Subcutaneous abdominal adipose tissue (tissue), 5 donors: ENCODE results near the gene FAM168A.

Source experiments
- H3K27ac ChIP-seq: one replicate; pipeline ENCODE4 v1.7.0; 2013; ENCODE audit warnings: low read depth, mild to moderate bottlenecking, inconsistent platforms, low read length, moderate library complexity
- H3K27me3 ChIP-seq, 5 donors: one replicate each; pipeline ENCODE4 v1.7.0; 2013; ENCODE audit warnings: low read length in 5 of 5, inconsistent platforms in 1 of 5; ENCODE audit not compliant: control insufficient read depth in 5 of 5, insufficient read depth in 4 of 5
- H3K36me3 ChIP-seq, 5 donors: one replicate each; pipeline ENCODE4 v1.7.0; 2013; ENCODE audit warnings: low read length in 5 of 5; ENCODE audit not compliant: control insufficient read depth in 5 of 5, insufficient read depth in 5 of 5
- H3K4me1 ChIP-seq, 5 donors: one replicate each; pipeline ENCODE4 v1.7.0; 2013; ENCODE audit warnings: low read length in 5 of 5, mild to moderate bottlenecking in 3 of 5, moderate library complexity in 1 of 5; ENCODE audit not compliant: control insufficient read depth in 5 of 5, insufficient read depth in 5 of 5
- H3K4me3 ChIP-seq, 5 donors: one replicate each; pipeline ENCODE4 v1.7.0; 2013; ENCODE audit warnings: low read length in 5 of 5, low read depth in 1 of 5
- H3K9ac ChIP-seq, 5 donors: one replicate each; pipeline ENCODE4 v1.7.0; 2013; ENCODE audit warnings: low read length in 5 of 5, mild to moderate bottlenecking in 4 of 5, moderate library complexity in 3 of 5
- H3K9me3 ChIP-seq, 5 donors: one replicate each; pipeline ENCODE4 v1.7.0; 2013; ENCODE audit warnings: low read length in 5 of 5; ENCODE audit not compliant: control insufficient read depth in 5 of 5
- donor health status: healthy.
- donor health status: healthy.
- donor health status: healthy.
- donor health status: healthy.
- donor health status: healthy.

FAM168A gene

GRCh38 chr11:73384125-73384441 lies 213.8 kb downstream of the FAM168A start:
- Histone ChIP-seq H3K36me3 (no peaks in the 10 kb centered on the region), H3K4me1 (peaks cover 4 to 99% (median 58%) of the 10 kb centered on the region in 5 donors), H3K9me3 (no peaks in the 10 kb centered on the region), H3K4me3 (no peak overlapping the region), H3K9ac (no peak overlapping the region), H3K27me3 (no peaks in the 10 kb centered on the region), H3K27ac (no peak overlapping the region)

- peaks cover 4 to 99% (median 60%) of the 10 kb centered on the region in 5 donors for H3K4me1 ChIP-seq
- peak overlapping the region in 1 of 5 donors; percentile 10 for H3K9ac ChIP-seq
- no peaks in the 10 kb centered on the region for H3K9me3 ChIP-seq
Observed at GRCh38 chr11:73383249-73384124, 214.4 kb downstream of the FAM168A start.

GRCh38 chr11:73382747-73383146 lies 215.2 kb downstream of the FAM168A start:
- H3K4me3 ChIP-seq: no peak overlapping the region

More at GRCh38 chr11:73383249-73384124, 214.4 kb downstream of the FAM168A start:
- H3K36me3 ChIP-seq: no peaks in the 10 kb centered on the region
- no peaks in the 10 kb centered on the region for H3K27me3 ChIP-seq
- H3K4me3 ChIP-seq: no peak overlapping the region
- no peak overlapping the region for H3K27ac ChIP-seq

GRCh38 chr11:73382183-73382582 lies 215.7 kb downstream of the FAM168A start:
- Histone ChIP-seq H3K27me3 (no peaks in the 10 kb centered on the region), H3K9me3 (no peaks in the 10 kb centered on the region), H3K36me3 (no peaks in the 10 kb centered on the region), H3K27ac (no peak overlapping the region), H3K4me1 (peaks cover 4 to 98% (median 52%) of the 10 kb centered on the region in 5 donors), H3K4me3 (no peak overlapping the region), H3K9ac (no peak overlapping the region)

More at GRCh38 chr11:73382747-73383146, 215.2 kb downstream of the FAM168A start:
- Histone ChIP-seq H3K9ac (no peak overlapping the region), H3K9me3 (no peaks in the 10 kb centered on the region), H3K36me3 (no peaks in the 10 kb centered on the region), H3K4me1 (peaks cover 4 to 98% (median 55%) of the 10 kb centered on the region in 5 donors), H3K27ac (no peak overlapping the region), H3K27me3 (no peaks in the 10 kb centered on the region)

GRCh38 chr11:73381589-73381988 lies 216.3 kb downstream of the FAM168A start:
- H3K9me3 ChIP-seq: no peaks in the 10 kb centered on the region
- peaks cover 4 to 98% (median 55%) of the 10 kb centered on the region in 5 donors for H3K4me1 ChIP-seq
- H3K36me3 ChIP-seq: no peaks in the 10 kb centered on the region
- H3K9ac ChIP-seq: no peak overlapping the region
- no peak overlapping the region for H3K4me3 ChIP-seq
- no peak overlapping the region for H3K27ac ChIP-seq
- H3K27me3 ChIP-seq: no peaks in the 10 kb centered on the region

GRCh38 chr11:73380897-73381410 lies 217.0 kb downstream of the FAM168A start:
- Histone ChIP-seq H3K27ac (no peak overlapping the region), H3K4me3 (no peak overlapping the region), H3K27me3 (no peaks in the 10 kb centered on the region)

GRCh38 chr11:73380331-73380730 lies 217.6 kb downstream of the FAM168A start:
- Histone ChIP-seq H3K27ac (no peak overlapping the region), H3K4me1 (peaks cover 4 to 91% (median 52%) of the 10 kb centered on the region in 5 donors), H3K4me3 (no peak overlapping the region), H3K27me3 (no peaks in the 10 kb centered on the region), H3K9me3 (no peaks in the 10 kb centered on the region), H3K36me3 (no peaks in the 10 kb centered on the region), H3K9ac (no peak overlapping the region)

More at GRCh38 chr11:73380897-73381410, 217.0 kb downstream of the FAM168A start:
- H3K4me1 ChIP-seq: peaks cover 4 to 93% (median 51%) of the 10 kb centered on the region in 5 donors
- no peak overlapping the region for H3K9ac ChIP-seq
- H3K9me3 ChIP-seq: no peaks in the 10 kb centered on the region
- no peaks in the 10 kb centered on the region for H3K36me3 ChIP-seq

GRCh38 chr11:73379189-73379880 lies 218.6 kb downstream of the FAM168A start:
- no peaks in the 10 kb centered on the region for H3K36me3 ChIP-seq
- no peak overlapping the region for H3K9ac ChIP-seq
- no peak overlapping the region for H3K4me3 ChIP-seq
- no peaks in the 10 kb centered on the region for H3K27me3 ChIP-seq
- no peaks in the 10 kb centered on the region for H3K9me3 ChIP-seq
- H3K4me1 ChIP-seq: peaks cover 4 to 81% (median 50%) of the 10 kb centered on the region in 5 donors
- H3K27ac ChIP-seq: no peak overlapping the region

- Histone ChIP-seq H3K27me3 (no peaks in the 10 kb centered on the region), H3K36me3 (no peaks in the 10 kb centered on the region), H3K9me3 (no peaks in the 10 kb centered on the region), H3K4me3 (peak overlapping the region; percentile 60 to 80 (median 73)), H3K9ac (peak overlapping the region in 4 of 5 donors; percentile 62 to 75 (median 73)), H3K4me1 (peaks cover 2 to 66% (median 35%) of the 10 kb centered on the region in 5 donors), H3K27ac (peak overlapping the region; percentile 30)
Observed at GRCh38 chr11:73376803-73377629, 220.9 kb downstream of the FAM168A start.
